ENCODE data around the gene LRPPRC. TPM values are rescaled to one million over a fixed set of nuclear protein-coding genes. Genes with fewer than 3 reads are reported as not detected.
"Not testable (repeated sequence)": the region's sequence is repeated elsewhere in the genome, so short reads cannot be mapped to it uniquely, and the experiment has no call there.

The LRPPRC gene
- total and polyA plus RNA-seq, 2 donors (not counting 1 experiment from before 2014, with no cell fraction given), result 54.6 to 70.4 TPM

DNA sequence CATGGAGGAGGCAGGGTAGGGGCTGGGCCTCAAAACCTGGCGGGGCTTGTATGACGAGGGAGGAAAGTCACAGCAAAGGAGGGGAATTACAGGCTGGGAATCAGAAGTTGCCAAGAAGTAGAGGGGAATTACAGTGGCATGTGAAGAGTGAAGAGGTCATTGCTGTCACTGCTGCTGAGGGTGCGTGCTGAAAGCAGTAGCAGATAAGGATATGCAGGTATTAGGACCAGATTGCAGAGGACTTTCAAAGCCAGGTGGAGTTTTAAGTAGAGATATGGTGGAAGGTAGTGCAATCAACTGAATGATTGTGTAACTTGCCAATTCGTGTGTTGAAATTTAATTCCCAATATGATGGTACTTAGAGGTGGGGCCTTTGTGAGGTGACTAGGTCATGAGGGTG lies 19.4 kb upstream of the LRPPRC start:
- Histone ChIP-seq H3K4me3 (replicated peaks in 1 of 4; ENCODE audit: control extremely low read depth in 1 of 4, insufficient read depth in 1 of 4, low read depth in 3 of 4, low read length in 4 of 4) (no peak overlapping the region), H3K9me3 (ENCODE audit: control insufficient read depth, insufficient read depth, low read depth, low read length) (no peaks in the 10 kb centered on the region), H4K20me1 (ENCODE audit: control insufficient read depth, extremely low read depth, insufficient read depth, low read length) (no peaks in the 10 kb centered on the region), H3K27ac (ENCODE audit: insufficient read depth, low read length) (no peak overlapping the region), H3K4me2 (ENCODE audit: extremely low read depth, insufficient read depth, low read length) (no peak overlapping the region), H3K9ac (ENCODE audit: insufficient read depth, low read length) (no peak overlapping the region), H2AFZ (ENCODE audit: low read length) (no peak overlapping the region), H3K36me3 (ENCODE audit: control insufficient read depth, insufficient read depth, low read length) (no peaks in the 10 kb centered on the region), H3K4me1 (ENCODE audit: control insufficient read depth, extremely low read depth, insufficient read depth, low read length) (no peaks in the 10 kb centered on the region), H3K79me2 (ENCODE audit: control insufficient read depth, insufficient read depth, low read length) (no peaks in the 10 kb centered on the region), H3K27me3 (ENCODE audit: control insufficient read depth, insufficient read depth, low read length) (no peaks in the 10 kb centered on the region)
- DNase-seq (ENCODE audit: low read depth in 2 of 2), result no peak
- TF ChIP-seq, protein P1, sequence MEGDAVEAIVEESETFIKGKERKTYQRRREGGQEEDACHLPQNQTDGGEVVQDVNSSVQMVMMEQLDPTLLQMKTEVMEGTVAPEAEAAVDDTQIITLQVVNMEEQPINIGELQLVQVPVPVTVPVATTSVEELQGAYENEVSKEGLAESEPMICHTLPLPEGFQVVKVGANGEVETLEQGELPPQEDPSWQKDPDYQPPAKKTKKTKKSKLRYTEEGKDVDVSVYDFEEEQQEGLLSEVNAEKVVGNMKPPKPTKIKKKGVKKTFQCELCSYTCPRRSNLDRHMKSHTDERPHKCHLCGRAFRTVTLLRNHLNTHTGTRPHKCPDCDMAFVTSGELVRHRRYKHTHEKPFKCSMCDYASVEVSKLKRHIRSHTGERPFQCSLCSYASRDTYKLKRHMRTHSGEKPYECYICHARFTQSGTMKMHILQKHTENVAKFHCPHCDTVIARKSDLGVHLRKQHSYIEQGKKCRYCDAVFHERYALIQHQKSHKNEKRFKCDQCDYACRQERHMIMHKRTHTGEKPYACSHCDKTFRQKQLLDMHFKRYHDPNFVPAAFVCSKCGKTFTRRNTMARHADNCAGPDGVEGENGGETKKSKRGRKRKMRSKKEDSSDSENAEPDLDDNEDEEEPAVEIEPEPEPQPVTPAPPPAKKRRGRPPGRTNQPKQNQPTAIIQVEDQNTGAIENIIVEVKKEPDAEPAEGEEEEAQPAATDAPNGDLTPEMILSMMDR (conservative IDR thresholded peaks at IDR 0.05 in 1 of 2, IDR thresholded peaks at IDR 0.05 in 1 of 2; ENCODE audit: low read depth in 1 of 2, low read length in 2 of 2), result no peak
- TF ChIP-seq EZH2 (IDR thresholded peaks at IDR 0.05; ENCODE audit: low read length, missing control alignments), result no peak

DNA sequence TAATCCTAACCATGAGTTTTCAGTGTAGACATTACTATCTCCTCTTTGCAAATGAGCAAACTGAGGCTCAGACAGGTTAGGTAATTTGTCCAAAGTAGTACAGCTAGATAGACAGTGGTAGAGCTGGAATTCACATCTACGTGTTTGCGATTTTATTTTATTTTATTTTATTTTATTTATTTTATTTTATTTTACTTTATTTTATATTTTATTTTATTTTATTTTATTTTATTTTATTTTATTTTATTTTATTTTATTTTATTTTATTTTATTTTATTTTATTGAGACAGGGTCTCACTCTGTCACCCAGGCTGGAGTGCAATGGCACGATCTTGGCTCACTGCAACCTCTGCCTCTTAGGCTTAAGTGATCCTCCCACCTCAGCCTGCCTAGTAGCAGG lies 17.4 kb upstream of the LRPPRC start:
- DNase-seq (ENCODE audit: low read depth in 2 of 2); H3K9me3 ChIP-seq (ENCODE audit: control insufficient read depth, insufficient read depth, low read depth, low read length); H3K27ac ChIP-seq (ENCODE audit: insufficient read depth, low read length); H3K4me2 ChIP-seq (ENCODE audit: extremely low read depth, insufficient read depth, low read length); H4K20me1 ChIP-seq (ENCODE audit: control insufficient read depth, extremely low read depth, insufficient read depth, low read length); H2AFZ ChIP-seq (ENCODE audit: low read length); H3K79me2 ChIP-seq (ENCODE audit: control insufficient read depth, insufficient read depth, low read length); H3K27me3 ChIP-seq (ENCODE audit: control insufficient read depth, insufficient read depth, low read length); H3K4me3 ChIP-seq (replicated peaks in 1 of 4; ENCODE audit: control extremely low read depth in 1 of 4, insufficient read depth in 1 of 4, low read depth in 3 of 4, low read length in 4 of 4); H3K4me1 ChIP-seq (ENCODE audit: control insufficient read depth, extremely low read depth, insufficient read depth, low read length); H3K36me3 ChIP-seq (ENCODE audit: control insufficient read depth, insufficient read depth, low read length); H3K9ac ChIP-seq (ENCODE audit: insufficient read depth, low read length): not testable (repeated sequence)

DNA sequence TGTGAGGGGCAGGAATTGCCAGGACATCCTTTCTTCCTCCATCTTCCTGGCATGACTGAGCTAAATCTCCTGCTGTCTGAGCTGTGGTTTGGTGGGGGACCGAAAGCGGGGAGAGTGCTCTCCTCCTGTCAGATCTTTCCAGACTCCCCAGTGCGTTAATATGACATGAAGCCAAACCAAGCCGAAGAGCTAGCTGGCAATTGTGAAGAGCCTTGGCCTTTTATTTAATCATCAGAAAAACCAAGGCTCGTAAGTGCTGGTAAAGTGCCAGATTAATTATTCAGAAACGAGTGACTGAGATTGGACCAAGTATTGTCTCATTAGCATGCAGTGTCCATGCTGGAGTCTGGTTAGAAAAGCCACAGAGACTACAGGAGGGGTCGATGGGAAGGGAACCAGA lies 14.5 kb upstream of the LRPPRC start:
- Histone ChIP-seq H3K36me3 (ENCODE audit: control insufficient read depth, insufficient read depth, low read length) (no peaks in the 10 kb centered on the region), H3K4me1 (ENCODE audit: control insufficient read depth, extremely low read depth, insufficient read depth, low read length) (no peaks in the 10 kb centered on the region), H4K20me1 (ENCODE audit: control insufficient read depth, extremely low read depth, insufficient read depth, low read length) (no peaks in the 10 kb centered on the region), H3K27me3 (ENCODE audit: control insufficient read depth, insufficient read depth, low read length) (peaks cover 4% of the 10 kb centered on the region), H2AFZ (ENCODE audit: low read length) (no peak overlapping the region), H3K27ac (ENCODE audit: insufficient read depth, low read length) (no peak overlapping the region), H3K79me2 (ENCODE audit: control insufficient read depth, insufficient read depth, low read length) (no peaks in the 10 kb centered on the region), H3K4me2 (ENCODE audit: extremely low read depth, insufficient read depth, low read length) (no peak overlapping the region), H3K9me3 (ENCODE audit: control insufficient read depth, insufficient read depth, low read depth, low read length) (no peaks in the 10 kb centered on the region), H3K9ac (ENCODE audit: insufficient read depth, low read length) (no peak overlapping the region), H3K4me3 (replicated peaks in 1 of 4; ENCODE audit: control extremely low read depth in 1 of 4, insufficient read depth in 1 of 4, low read depth in 3 of 4, low read length in 4 of 4) (no peak overlapping the region)
- TF ChIP-seq, protein P1 (conservative IDR thresholded peaks at IDR 0.05 in 1 of 2, IDR thresholded peaks at IDR 0.05 in 1 of 2; ENCODE audit: low read depth in 1 of 2, low read length in 2 of 2), result no peak
- TF ChIP-seq EZH2 (IDR thresholded peaks at IDR 0.05; ENCODE audit: low read length, missing control alignments), result no peak
- peak in 1 of 2 donors; percentile 11 for DNase-seq (ENCODE audit: low read depth in 2 of 2)
